DOHH2 (cell line): ENCODE data around the gene ZDHHC19.
"Not testable (repeated sequence)": the region's sequence is repeated elsewhere in the genome, so short reads cannot be mapped to it uniquely, and the experiment has no call there.

ENCODE experiments used
- CTCF ChIP-seq: fragments of 200-600 bp; sonication (generic); IDR thresholded peaks from one replicate; pipeline ENCODE4 v1.5.1; 2014; ENCODE audit warnings: antibody characterized with exemption, mild to moderate bottlenecking, low read depth, low read length; ENCODE audit not compliant: poor library complexity, severe bottlenecking
- EZH2phosphoT487 ChIP-seq: fragments of 200-600 bp; sonication (generic); IDR thresholded peaks from 2 replicates; pipeline ENCODE4 v1.6.1; 2017; ENCODE audit warnings: borderline replicate concordance, mild to moderate bottlenecking, antibody characterized with exemption, low read length, moderate library complexity, mixed read lengths

GRCh38 chr3:196209944-196210672, 1.1 kb downstream of the ZDHHC19 start:
- TF ChIP-seq CTCF, EZH2phosphoT487: not testable (repeated sequence)
